MCF 10A (cell line): Measurements from ENCODE around the gene TMEM259. TPM values are rescaled to one million over a fixed set of nuclear protein-coding genes. Genes with fewer than 3 reads are reported as not detected.
A peak's percentile ranks its signal among the peaks of the same experiment; 100 is the strongest.

Experiments
- BruUV-seq: library from RNA; stranded (reverse); fragments of 400-500 nt; replicated peaks from 2 replicates; lab custom pipeline; 2021; lab: Mats Ljungman, UMichigan
- CTCF ChIA-PET: fragments of 300-600 bp; sonication (Branson Sonifier 250); formaldehyde crosslinking; extraction: SDS; loops from one replicate; lab custom pipeline; 2021; ENCODE audit warnings: antibody characterized with exemption, inconsistent platforms; lab: Yijun Ruan, JAX
- POLR2A ChIA-PET: fragments of 300-600, 350-650 bp; sonication (Branson Sonifier 250); formaldehyde crosslinking; extraction: SDS; loops from one replicate; lab custom pipeline; 2020; ENCODE audit warnings: antibody characterized with exemption, inconsistent platforms; lab: Yijun Ruan, JAX
- DNase-seq: peaks from one replicate; pipeline ENCODE4 v3.0.0-alpha.2; 2018; ENCODE audit not compliant: unreplicated experiment
- H3K27ac Mint-ChIP-seq: one replicate; pipeline ENCODE4 v1.8.0; 2022; ENCODE audit warnings: mild to moderate bottlenecking, low read depth, mixed read lengths; ENCODE audit not compliant: unreplicated experiment
- H3K27me3 Mint-ChIP-seq: one replicate; pipeline ENCODE4 v1.8.0; 2022; ENCODE audit warnings: mixed read lengths; ENCODE audit not compliant: insufficient read depth, unreplicated experiment
- H3K36me3 Mint-ChIP-seq: one replicate; pipeline ENCODE4 v1.8.0; 2022; ENCODE audit warnings: mild to moderate bottlenecking, moderate library complexity, mixed read lengths; ENCODE audit not compliant: insufficient read depth, unreplicated experiment
- H3K4me1 Mint-ChIP-seq: one replicate; pipeline ENCODE4 v1.8.0; 2022; ENCODE audit warnings: mixed read lengths; ENCODE audit not compliant: insufficient read depth, unreplicated experiment
- H3K4me3 Mint-ChIP-seq: one replicate; pipeline ENCODE4 v1.8.0; 2022; ENCODE audit warnings: mild to moderate bottlenecking, moderate library complexity, mixed read lengths; ENCODE audit not compliant: unreplicated experiment
- H3K9me3 Mint-ChIP-seq: one replicate; pipeline ENCODE4 v1.8.0; 2022; ENCODE audit warnings: mixed read lengths; ENCODE audit not compliant: unreplicated experiment
- intact Hi-C: fragments of 100-400 bp; cut with micrococcal nuclease; formaldehyde crosslinking; loops from 2 replicates; pipeline ENCODE4 v1.14.1; 2022
- total RNA-seq: library from RNA; stranded (reverse); gene quantifications from 2 replicates; pipeline ENCODE4 v1.2.3, GENCODE V29; 2022
- TF ChIP-seq, protein P1 (sequence below): fragments of 200-600 bp; IDR thresholded peaks from one replicate; pipeline ENCODE4 v1.8.0; 2022; ENCODE audit warnings: antibody characterized with exemption, mild to moderate bottlenecking; ENCODE audit not compliant: unreplicated experiment

The TMEM259 gene
- total RNA-seq, 1 experiment from 2014 or later = 130 TPM

DNA sequence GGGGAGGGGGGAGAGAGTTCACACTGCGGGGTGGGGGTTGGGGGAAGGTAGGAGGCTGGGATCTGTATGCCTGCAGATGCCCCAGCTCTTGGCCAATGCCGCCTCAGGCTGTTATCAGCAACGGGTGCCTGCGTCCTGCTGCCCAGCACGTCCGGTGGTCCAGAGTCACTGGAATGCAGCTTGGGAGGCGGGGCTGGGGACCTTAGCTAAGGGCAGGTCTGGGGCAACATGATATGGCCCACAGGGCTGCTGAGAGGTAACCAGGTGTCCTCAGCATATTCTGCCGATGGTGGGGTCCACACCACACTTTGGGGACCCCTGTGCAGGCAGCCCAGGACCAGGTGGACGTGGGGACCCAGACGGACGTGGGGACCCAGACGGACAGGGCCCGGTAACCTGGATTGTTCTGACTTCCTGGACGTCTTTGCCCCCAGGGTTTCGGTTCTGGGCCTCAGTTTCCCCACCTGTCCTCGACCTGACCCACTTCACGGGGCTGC lies 45.4 kb upstream of the TMEM259 start:
- intact Hi-C loops = loop anchor here (5.0 kb wide), 1 partner anchor 36 kb away; the partner anchor contains the start of gene GPX4
- H3K27ac Mint-ChIP-seq = peak overlapping the region; percentile 77
- H3K4me3 Mint-ChIP-seq = peak overlapping the region; percentile 72

DNA sequence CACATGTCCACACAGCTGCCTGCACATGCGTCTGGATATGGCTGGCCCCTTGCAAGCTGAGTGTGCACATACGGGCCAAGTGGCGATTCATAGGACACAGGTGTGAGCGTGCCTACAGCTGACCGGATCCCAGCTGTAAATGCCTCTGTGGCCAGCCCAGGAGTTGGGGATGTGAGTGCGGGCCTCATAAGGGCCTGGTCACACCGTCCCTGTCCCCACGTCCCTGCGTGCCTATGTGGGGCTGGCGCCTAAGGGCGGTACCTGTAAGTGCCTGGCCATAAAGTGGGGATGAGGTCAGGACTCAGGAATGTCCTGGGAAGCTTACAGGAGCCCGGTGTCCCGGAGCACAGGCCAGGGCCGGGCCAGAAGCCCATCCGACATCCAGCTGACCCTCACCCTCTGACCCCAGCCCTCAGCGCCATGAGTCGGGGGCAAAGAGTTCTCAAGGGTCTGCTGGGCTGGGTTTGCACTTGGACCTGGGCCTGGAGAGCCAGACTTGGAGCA lies 44.7 kb upstream of the TMEM259 start:
- no peaks in the 10 kb centered on the region for H3K9me3 Mint-ChIP-seq
- TF ChIP-seq, protein P1, sequence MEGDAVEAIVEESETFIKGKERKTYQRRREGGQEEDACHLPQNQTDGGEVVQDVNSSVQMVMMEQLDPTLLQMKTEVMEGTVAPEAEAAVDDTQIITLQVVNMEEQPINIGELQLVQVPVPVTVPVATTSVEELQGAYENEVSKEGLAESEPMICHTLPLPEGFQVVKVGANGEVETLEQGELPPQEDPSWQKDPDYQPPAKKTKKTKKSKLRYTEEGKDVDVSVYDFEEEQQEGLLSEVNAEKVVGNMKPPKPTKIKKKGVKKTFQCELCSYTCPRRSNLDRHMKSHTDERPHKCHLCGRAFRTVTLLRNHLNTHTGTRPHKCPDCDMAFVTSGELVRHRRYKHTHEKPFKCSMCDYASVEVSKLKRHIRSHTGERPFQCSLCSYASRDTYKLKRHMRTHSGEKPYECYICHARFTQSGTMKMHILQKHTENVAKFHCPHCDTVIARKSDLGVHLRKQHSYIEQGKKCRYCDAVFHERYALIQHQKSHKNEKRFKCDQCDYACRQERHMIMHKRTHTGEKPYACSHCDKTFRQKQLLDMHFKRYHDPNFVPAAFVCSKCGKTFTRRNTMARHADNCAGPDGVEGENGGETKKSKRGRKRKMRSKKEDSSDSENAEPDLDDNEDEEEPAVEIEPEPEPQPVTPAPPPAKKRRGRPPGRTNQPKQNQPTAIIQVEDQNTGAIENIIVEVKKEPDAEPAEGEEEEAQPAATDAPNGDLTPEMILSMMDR = no peak
- intact Hi-C loops = loop anchor here (5.0 kb wide), 1 partner anchor 37 kb away; the partner anchor contains the start of gene GPX4
- peaks cover 6% of the 10 kb centered on the region for H3K36me3 Mint-ChIP-seq
- CTCF ChIA-PET = interaction anchor here (1.0 to 2.0 kb wide), 2 partner anchors 28 to 90 kb away, joined by 3 to 9 read pairs; no protein-coding TSS in a partner anchor
- no peaks in the 10 kb centered on the region for H3K27me3 Mint-ChIP-seq
- DNase-seq = no peak
- POLR2A ChIA-PET = interaction anchor here (0.5 to 4.8 kb wide), 8 partner anchors 10 to 433 kb away, joined by 3 to 31 read pairs (median 8); partner anchors contain the start of genes ABCA7, CNN2 and GPX4
- peak overlapping the region; percentile 72 for H3K4me3 Mint-ChIP-seq
- H3K27ac Mint-ChIP-seq = peak overlapping the region; percentile 77
- peaks cover 23% of the 10 kb centered on the region for H3K4me1 Mint-ChIP-seq
- BruUV-seq = no TSS peak

More for the DNA sequence above, 45.4 kb upstream of the TMEM259 start:
- Mint-ChIP-seq H3K4me1 (peaks cover 23% of the 10 kb centered on the region), H3K9me3 (no peaks in the 10 kb centered on the region), H3K27me3 (no peaks in the 10 kb centered on the region), H3K36me3 (peaks cover 6% of the 10 kb centered on the region)
- TF ChIP-seq, protein P1 = no peak
- ChIA-PET CTCF (interaction anchor here (1.0 to 2.0 kb wide), 2 partner anchors 27 to 89 kb away, joined by 3 to 9 read pairs; no protein-coding TSS in a partner anchor), POLR2A (interaction anchor here (0.5 to 4.8 kb wide), 5 partner anchors 9 to 39 kb away, joined by 3 to 31 read pairs (median 20); partner anchors contain the start of genes CNN2 and GPX4)
- peak; percentile 39 for DNase-seq
- no TSS peak for BruUV-seq

DNA sequence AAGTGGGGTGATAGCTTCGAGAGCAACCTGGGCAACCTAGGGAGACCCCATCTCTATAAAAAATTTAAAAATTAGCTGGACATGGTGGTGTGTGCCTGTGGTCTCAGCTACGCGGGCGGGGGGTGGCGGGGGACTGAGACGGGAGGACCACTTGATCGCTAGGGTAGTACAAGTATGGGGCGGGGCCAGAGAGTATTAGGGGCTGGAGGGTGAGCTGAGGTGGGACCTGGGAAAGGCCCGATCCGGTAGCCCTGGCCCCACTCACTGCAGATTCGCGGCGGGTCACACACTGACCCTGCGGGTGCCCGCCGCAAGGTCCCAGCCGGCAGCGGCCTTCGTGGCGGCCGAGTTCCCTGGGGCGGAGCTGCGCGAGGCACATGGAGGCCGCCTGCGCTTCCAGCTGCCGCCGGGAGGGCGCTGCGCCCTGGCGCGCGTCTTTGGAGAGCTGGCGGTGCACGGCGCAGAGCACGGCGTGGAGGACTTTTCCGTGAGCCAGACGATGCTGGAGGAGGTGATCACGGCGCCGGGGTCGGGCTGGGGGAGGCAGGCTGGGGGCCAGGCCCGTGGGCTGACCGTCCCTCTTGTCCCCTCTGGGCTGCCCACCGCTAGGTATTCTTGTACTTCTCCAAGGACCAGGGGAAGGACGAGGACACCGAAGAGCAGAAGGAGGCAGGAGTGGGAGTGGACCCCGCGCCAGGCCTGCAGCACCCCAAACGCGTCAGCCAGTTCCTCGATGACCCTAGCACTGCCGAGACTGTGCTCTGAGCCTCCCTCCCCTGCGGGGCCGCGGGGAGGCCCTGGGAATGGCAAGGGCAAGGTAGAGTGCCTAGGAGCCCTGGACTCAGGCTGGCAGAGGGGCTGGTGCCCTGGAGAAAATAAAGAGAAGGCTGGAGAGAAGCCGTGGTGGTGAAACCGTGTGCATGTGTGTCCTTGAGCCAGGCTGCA lies 44.0 kb upstream of the TMEM259 start:
- H3K4me1 Mint-ChIP-seq = peaks cover 23% of the 10 kb centered on the region
- ChIA-PET POLR2A (interaction anchor here (0.5 to 4.8 kb wide), 10 partner anchors 10 to 433 kb away, joined by 3 to 31 read pairs (median 4); partner anchors contain the start of genes ABCA7, CNN2 and GPX4), CTCF (interaction anchor here (0.6 to 2.0 kb wide), 8 partner anchors 9 to 39 kb away, joined by 3 to 9 read pairs (median 4); partner anchors contain the start of gene GPX4)
- TF ChIP-seq, protein P1 = peak; percentile 79
- no peaks in the 10 kb centered on the region for H3K9me3 Mint-ChIP-seq
- DNase-seq = peak; percentile 74
- H3K36me3 Mint-ChIP-seq = peaks cover 6% of the 10 kb centered on the region
- peak overlapping the region; percentile 72 for H3K4me3 Mint-ChIP-seq
- intact Hi-C loops = loop anchor here (5.0 kb wide), 1 partner anchor 37 kb away; the partner anchor contains the start of gene GPX4
- no peak overlapping the region for H3K27ac Mint-ChIP-seq
- BruUV-seq = no TSS peak
- H3K27me3 Mint-ChIP-seq = no peaks in the 10 kb centered on the region
